ENCODE data around the gene ACP2.
A peak's percentile ranks its signal among the peaks of the same experiment; 100 is the strongest.

ACP2 gene

GRCh38 chr11:47248664-47249377 lies at the start of gene ACP2:
TSS of gene ACP2 (minus strand) at chr11:47248814. CDS start at chr11:47248789, 25 bp downstream.
- peak; percentile 68 to 94 for DNase-seq (ENCODE audit: low read depth in 1 of 2, low spot score in 1 of 2)
- in situ Hi-C loops (cut with HindIII; ENCODE audit: low pct_unique_long_range_greater_than_20kb, low sequenced_read_pairs) = no loop called here

GRCh38 chr11:47296045-47296444 lies 47.4 kb upstream of the ACP2 start:
- DNase-seq (ENCODE audit: low read depth in 1 of 2, low spot score in 1 of 2) = no peak
- in situ Hi-C loops (cut with HindIII; ENCODE audit: low pct_unique_long_range_greater_than_20kb, low sequenced_read_pairs) = no loop called here
- no peak for TF ChIP-seq JUND (IDR thresholded peaks at IDR 0.05; ENCODE audit: low read depth)

More at GRCh38 chr11:47248664-47249377, at the start of gene ACP2:
- no peak for TF ChIP-seq JUND (IDR thresholded peaks at IDR 0.05; ENCODE audit: low read depth)

GRCh38 chr11:47295385-47295784 lies 46.8 kb upstream of the ACP2 start:
- DNase-seq (ENCODE audit: low read depth in 1 of 2, low spot score in 1 of 2) = no peak
- no peak for TF ChIP-seq JUND (IDR thresholded peaks at IDR 0.05; ENCODE audit: low read depth)
- in situ Hi-C loops (cut with HindIII; ENCODE audit: low pct_unique_long_range_greater_than_20kb, low sequenced_read_pairs) = no loop called here

- no peak for DNase-seq (ENCODE audit: low read depth in 1 of 2, low spot score in 1 of 2)
- no peak for TF ChIP-seq JUND (IDR thresholded peaks at IDR 0.05; ENCODE audit: low read depth)
- in situ Hi-C loops (cut with HindIII; ENCODE audit: low pct_unique_long_range_greater_than_20kb, low sequenced_read_pairs) = no loop called here
Measured at GRCh38 chr11:47289856-47290255, 41.2 kb upstream of the ACP2 start.

GRCh38 chr11:47288066-47288465 lies 39.5 kb upstream of the ACP2 start:
- no peak for DNase-seq (ENCODE audit: low read depth in 1 of 2, low spot score in 1 of 2)
- in situ Hi-C loops (cut with HindIII; ENCODE audit: low pct_unique_long_range_greater_than_20kb, low sequenced_read_pairs) = no loop called here
- TF ChIP-seq JUND (IDR thresholded peaks at IDR 0.05; ENCODE audit: low read depth) = no peak

GRCh38 chr11:47285969-47286770 lies 37.6 kb upstream of the ACP2 start:
- in situ Hi-C loops (cut with HindIII; ENCODE audit: low pct_unique_long_range_greater_than_20kb, low sequenced_read_pairs) = no loop called here
- TF ChIP-seq JUND (IDR thresholded peaks at IDR 0.05; ENCODE audit: low read depth) = no peak
- DNase-seq (ENCODE audit: low read depth in 1 of 2, low spot score in 1 of 2) = no peak

GRCh38 chr11:47284151-47284550 lies 35.5 kb upstream of the ACP2 start:
- in situ Hi-C loops (cut with HindIII; ENCODE audit: low pct_unique_long_range_greater_than_20kb, low sequenced_read_pairs) = no loop called here
- TF ChIP-seq JUND (IDR thresholded peaks at IDR 0.05; ENCODE audit: low read depth) = no peak
- no peak for DNase-seq (ENCODE audit: low read depth in 1 of 2, low spot score in 1 of 2)

GRCh38 chr11:47282462-47282861 lies 33.8 kb upstream of the ACP2 start:
- no peak for DNase-seq (ENCODE audit: low read depth in 1 of 2, low spot score in 1 of 2)
- no peak for TF ChIP-seq JUND (IDR thresholded peaks at IDR 0.05; ENCODE audit: low read depth)
- in situ Hi-C loops (cut with HindIII; ENCODE audit: low pct_unique_long_range_greater_than_20kb, low sequenced_read_pairs) = no loop called here

- no peak for TF ChIP-seq JUND (IDR thresholded peaks at IDR 0.05; ENCODE audit: low read depth)
- in situ Hi-C loops (cut with HindIII; ENCODE audit: low pct_unique_long_range_greater_than_20kb, low sequenced_read_pairs) = no loop called here
- DNase-seq (ENCODE audit: low read depth in 1 of 2, low spot score in 1 of 2) = no peak
Measured at GRCh38 chr11:47280860-47281259, 32.2 kb upstream of the ACP2 start.

- in situ Hi-C loops (cut with HindIII; ENCODE audit: low pct_unique_long_range_greater_than_20kb, low sequenced_read_pairs) = no loop called here
Measured at GRCh38 chr11:47280099-47280498, 31.5 kb upstream of the ACP2 start.

GRCh38 chr11:47278769-47279168 lies 30.2 kb upstream of the ACP2 start:
- no peak for DNase-seq (ENCODE audit: low read depth in 1 of 2, low spot score in 1 of 2)
- TF ChIP-seq JUND (IDR thresholded peaks at IDR 0.05; ENCODE audit: low read depth) = no peak
- in situ Hi-C loops (cut with HindIII; ENCODE audit: low pct_unique_long_range_greater_than_20kb, low sequenced_read_pairs) = no loop called here

More at GRCh38 chr11:47280099-47280498, 31.5 kb upstream of the ACP2 start:
- DNase-seq (ENCODE audit: low read depth in 1 of 2, low spot score in 1 of 2) = no peak
- TF ChIP-seq JUND (IDR thresholded peaks at IDR 0.05; ENCODE audit: low read depth) = no peak

GRCh38 chr11:47278058-47278457 lies 29.4 kb upstream of the ACP2 start:
- no peak for DNase-seq (ENCODE audit: low read depth in 1 of 2, low spot score in 1 of 2)
- TF ChIP-seq JUND (IDR thresholded peaks at IDR 0.05; ENCODE audit: low read depth) = no peak
- in situ Hi-C loops (cut with HindIII; ENCODE audit: low pct_unique_long_range_greater_than_20kb, low sequenced_read_pairs) = no loop called here

- no peak for DNase-seq (ENCODE audit: low read depth in 1 of 2, low spot score in 1 of 2)
- in situ Hi-C loops (cut with HindIII; ENCODE audit: low pct_unique_long_range_greater_than_20kb, low sequenced_read_pairs) = no loop called here
- TF ChIP-seq JUND (IDR thresholded peaks at IDR 0.05; ENCODE audit: low read depth) = no peak
Measured at GRCh38 chr11:47276923-47277322, 28.3 kb upstream of the ACP2 start.

Measured in T47D (cell line).